ENCODE data around the gene CBX2.
A peak's percentile ranks its signal among the peaks of the same experiment; 100 is the strongest.

CBX2 gene

DNA sequence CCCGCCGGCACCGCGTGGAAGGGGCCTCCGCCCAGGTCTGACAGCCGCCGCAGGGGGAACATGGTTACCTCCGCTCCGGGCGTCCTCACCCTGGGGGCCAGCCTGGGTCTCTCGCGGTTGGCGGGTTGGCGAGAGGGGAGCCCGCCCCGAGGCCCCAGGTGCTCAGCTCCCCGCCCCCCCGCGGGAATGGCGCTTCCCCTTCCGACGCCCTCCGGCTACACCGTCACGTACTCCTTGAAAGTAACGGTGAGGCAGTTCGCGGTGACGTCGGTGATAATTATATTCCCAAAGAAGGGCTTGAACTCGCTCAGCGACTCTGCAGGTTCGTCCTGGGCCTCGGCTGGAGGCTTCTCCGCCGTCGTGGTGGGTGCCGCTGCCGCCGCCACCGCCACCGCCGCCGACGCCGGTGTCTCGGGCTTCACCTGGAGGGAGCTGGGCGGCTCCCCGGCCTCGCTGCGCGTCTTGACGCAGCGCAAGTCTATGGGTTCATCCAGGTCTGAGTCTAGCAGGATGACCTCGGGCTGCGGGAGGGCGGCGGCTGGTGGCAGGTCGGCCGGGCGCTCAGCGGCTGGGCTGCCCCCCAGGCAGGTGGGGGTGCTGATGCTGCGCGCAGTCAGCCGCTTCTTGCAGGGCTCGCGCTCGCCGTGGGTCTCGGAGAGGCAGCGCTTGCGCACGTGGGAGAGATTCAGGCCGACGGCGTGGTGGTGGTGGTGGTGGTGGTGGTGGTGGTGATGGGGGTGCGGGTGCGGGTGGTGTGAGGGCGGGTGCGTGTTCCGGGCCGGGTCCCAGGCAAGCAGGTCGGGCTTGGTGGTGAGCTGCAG is 56.0 kb downstream of the CBX2 start:
- Histone ChIP-seq H2AFZ (ENCODE audit: low read depth, low read length) (no peak overlapping the region), H3K4me3 (ENCODE audit: low read depth in 1 of 2, low read length in 2 of 2) (no peak overlapping the region), H3K79me2 (ENCODE audit: insufficient read depth, low read length) (peaks cover 57% of the 10 kb centered on the region), H3K9me3 (ENCODE audit: insufficient read depth, low read length, severe bottlenecking) (no peaks in the 10 kb centered on the region), H3K4me2 (ENCODE audit: insufficient read depth, low read length) (peak overlapping the region; percentile 94; the same call in 1 of the 2 replicates), H3K36me3 (ENCODE audit: insufficient read depth, low read length) (peaks cover 57% of the 10 kb centered on the region), H3K9ac (ENCODE audit: low read depth, low read length) (no peak overlapping the region), H4K20me1 (ENCODE audit: insufficient read depth, low read length) (peaks cover 75% of the 10 kb centered on the region), H3K4me1 (ENCODE audit: insufficient read depth, low read length) (peaks cover 41% of the 10 kb centered on the region), H3K27me3 (ENCODE audit: insufficient read depth, low read length, poor library complexity) (no peaks in the 10 kb centered on the region), H3K27ac (ENCODE audit: low read length) (no peak overlapping the region)
- TF ChIP-seq EZH2 (IDR thresholded peaks at IDR 0.05; ENCODE audit: borderline replicate concordance, low read depth, low read length, severe bottlenecking) (no peak), CTCF (IDR thresholded peaks at IDR 0.05; ENCODE audit: borderline replicate concordance, extremely low read depth, low read length, poor library complexity, severe bottlenecking) (no peak)
- DNase-seq (peak; percentile 27), ATAC-seq (ENCODE audit: insufficient read depth, low read depth) (no peak)

DNA sequence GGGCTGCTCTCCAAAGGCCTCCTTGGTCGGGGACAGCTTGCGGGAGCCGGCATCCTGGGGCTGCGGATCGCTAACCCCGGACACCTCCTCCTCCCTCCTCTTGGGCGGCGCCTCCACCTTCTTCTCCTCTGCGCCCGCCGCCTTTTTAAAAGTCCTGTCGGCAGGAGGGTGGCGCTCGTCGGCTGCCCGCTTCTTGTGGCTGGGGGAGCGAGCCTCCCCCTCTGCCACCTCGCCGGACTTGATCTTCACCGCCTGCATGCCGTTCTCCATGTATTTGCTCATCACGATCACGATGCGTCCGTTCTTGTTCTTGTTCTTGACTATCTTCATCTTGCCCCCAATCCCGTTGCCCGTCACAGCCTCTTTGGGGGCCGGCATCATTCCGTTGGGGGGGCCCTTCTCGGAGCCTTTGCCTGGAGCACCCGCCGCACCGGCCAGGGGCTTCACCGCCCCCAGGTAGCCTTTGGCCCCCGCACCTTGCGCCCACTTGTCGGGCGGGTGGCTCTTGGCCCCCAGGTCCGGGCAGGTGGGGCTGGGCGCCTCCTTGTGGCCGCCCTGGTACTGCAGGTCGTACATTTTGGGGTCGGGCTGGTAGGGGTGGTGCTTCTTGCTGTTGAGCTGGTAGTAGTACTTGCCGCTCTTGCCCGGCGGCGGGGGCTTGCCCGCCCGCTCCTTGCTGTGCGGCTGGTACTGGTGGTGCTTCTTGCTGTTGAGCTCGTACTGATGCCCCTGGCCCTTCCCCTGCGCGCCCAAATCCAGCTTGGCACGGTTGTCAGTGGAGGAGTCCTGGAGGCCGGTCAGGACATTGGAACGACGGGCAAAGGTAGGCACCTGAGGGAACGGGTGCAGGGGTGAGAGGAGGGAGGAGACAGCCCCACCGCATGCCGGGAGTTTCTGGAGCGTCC is 56.9 kb downstream of the CBX2 start:
- peak overlapping the region; percentile 94; the same call in 1 of the 2 replicates for H3K27ac ChIP-seq (ENCODE audit: low read length)
- H2AFZ ChIP-seq (ENCODE audit: low read depth, low read length) = no peak overlapping the region
- no peak for TF ChIP-seq EZH2 (IDR thresholded peaks at IDR 0.05; ENCODE audit: borderline replicate concordance, low read depth, low read length, severe bottlenecking)
- peak; percentile 77 for TF ChIP-seq CTCF (IDR thresholded peaks at IDR 0.05; ENCODE audit: borderline replicate concordance, extremely low read depth, low read length, poor library complexity, severe bottlenecking)
- no peaks in the 10 kb centered on the region for H3K9me3 ChIP-seq (ENCODE audit: insufficient read depth, low read length, severe bottlenecking)
- peaks cover 57% of the 10 kb centered on the region for H3K36me3 ChIP-seq (ENCODE audit: insufficient read depth, low read length)
- peaks cover 43% of the 10 kb centered on the region for H3K4me1 ChIP-seq (ENCODE audit: insufficient read depth, low read length)
- peaks cover 57% of the 10 kb centered on the region for H3K79me2 ChIP-seq (ENCODE audit: insufficient read depth, low read length)
- DNase-seq (peak; percentile 65), ATAC-seq (ENCODE audit: insufficient read depth, low read depth) (no peak)
- peak overlapping the region; percentile 85; the same call in 1 of the 2 replicates for H3K9ac ChIP-seq (ENCODE audit: low read depth, low read length)
- peak overlapping the region; percentile 94; the same call in 1 of the 2 replicates for H3K4me2 ChIP-seq (ENCODE audit: insufficient read depth, low read length)
- H4K20me1 ChIP-seq (ENCODE audit: insufficient read depth, low read length) = peaks cover 75% of the 10 kb centered on the region
- no peak overlapping the region for H3K4me3 ChIP-seq (ENCODE audit: low read depth in 1 of 2, low read length in 2 of 2)
- no peaks in the 10 kb centered on the region for H3K27me3 ChIP-seq (ENCODE audit: insufficient read depth, low read length, poor library complexity)

DNA sequence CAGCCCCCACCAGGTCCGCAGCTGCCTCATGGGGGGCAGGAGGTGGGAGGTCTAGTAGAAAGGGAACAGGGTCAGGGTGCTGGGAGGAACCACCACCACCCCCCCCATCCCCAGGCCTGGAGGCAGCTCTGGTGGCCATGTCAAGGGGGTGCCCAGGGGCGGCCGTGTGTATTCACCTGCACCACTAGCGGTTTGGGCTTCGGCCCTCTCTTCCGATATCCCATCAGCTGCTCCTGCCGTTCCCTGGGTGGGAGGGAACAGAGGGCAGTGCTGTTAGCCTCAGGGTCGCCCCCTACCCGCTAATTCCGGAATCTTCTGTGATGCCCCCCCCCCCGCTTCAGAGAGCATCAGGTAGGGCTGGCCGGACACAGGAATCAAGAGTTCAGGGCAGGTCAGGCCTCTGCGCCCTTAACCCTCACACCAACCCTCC is 57.5 kb downstream of the CBX2 start:
- Histone ChIP-seq H3K9ac (ENCODE audit: low read depth, low read length) (peak overlapping the region; percentile 85), H4K20me1 (ENCODE audit: insufficient read depth, low read length) (peaks cover 71% of the 10 kb centered on the region), H3K4me3 (ENCODE audit: low read depth in 1 of 2, low read length in 2 of 2) (0 out of 4 replicates have a peak overlapping the region, but pooled peaks of 1 of the 2 experiments have one; percentile 10), H3K4me1 (ENCODE audit: insufficient read depth, low read length) (peaks cover 50% of the 10 kb centered on the region), H3K36me3 (ENCODE audit: insufficient read depth, low read length) (peaks cover 57% of the 10 kb centered on the region), H3K4me2 (ENCODE audit: insufficient read depth, low read length) (peak overlapping the region; percentile 94), H3K27ac (ENCODE audit: low read length) (peak overlapping the region; percentile 94), H3K27me3 (ENCODE audit: insufficient read depth, low read length, poor library complexity) (peaks cover 4% of the 10 kb centered on the region), H2AFZ (ENCODE audit: low read depth, low read length) (no peak overlapping the region), H3K79me2 (ENCODE audit: insufficient read depth, low read length) (peaks cover 57% of the 10 kb centered on the region), H3K9me3 (ENCODE audit: insufficient read depth, low read length, severe bottlenecking) (no peaks in the 10 kb centered on the region)
- DNase-seq (peak; percentile 17), ATAC-seq (ENCODE audit: insufficient read depth, low read depth) (no peak)
- TF ChIP-seq EZH2 (IDR thresholded peaks at IDR 0.05; ENCODE audit: borderline replicate concordance, low read depth, low read length, severe bottlenecking) (no peak), CTCF (IDR thresholded peaks at IDR 0.05; ENCODE audit: borderline replicate concordance, extremely low read depth, low read length, poor library complexity, severe bottlenecking) (no peak)

All from DND-41 (cell line).